NCI-H1092 treated with DMSO at 0.1 percent for 48 hours (cell line): Measurements from ENCODE around the gene KCNA2.

ENCODE experiments used
- DNase-seq: peaks from one replicate; lab custom pipeline; 2025; lab: John Stamatoyannopoulos, UW

Gene KCNA2

DNA sequence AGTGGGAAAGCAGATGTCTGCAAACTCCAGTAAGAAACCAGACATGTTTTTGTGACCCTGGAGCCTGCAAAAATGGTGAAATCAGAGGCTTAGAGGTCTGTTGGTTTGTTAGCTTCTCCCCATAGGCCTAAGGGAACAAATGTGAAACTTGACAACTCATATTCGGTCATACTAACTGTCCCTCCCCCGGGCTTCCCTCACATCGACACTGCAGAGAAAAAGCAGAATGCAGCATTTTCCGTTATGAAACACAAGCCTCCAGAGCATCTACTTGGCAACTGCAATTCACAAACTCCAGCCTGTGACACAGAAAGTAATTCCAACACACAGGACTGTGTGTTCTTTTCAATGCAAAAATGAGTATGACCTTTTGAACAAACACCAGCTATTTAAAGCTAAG lies 3.7 kb downstream of the KCNA2 start:
- DNase-seq, result no peak

DNA sequence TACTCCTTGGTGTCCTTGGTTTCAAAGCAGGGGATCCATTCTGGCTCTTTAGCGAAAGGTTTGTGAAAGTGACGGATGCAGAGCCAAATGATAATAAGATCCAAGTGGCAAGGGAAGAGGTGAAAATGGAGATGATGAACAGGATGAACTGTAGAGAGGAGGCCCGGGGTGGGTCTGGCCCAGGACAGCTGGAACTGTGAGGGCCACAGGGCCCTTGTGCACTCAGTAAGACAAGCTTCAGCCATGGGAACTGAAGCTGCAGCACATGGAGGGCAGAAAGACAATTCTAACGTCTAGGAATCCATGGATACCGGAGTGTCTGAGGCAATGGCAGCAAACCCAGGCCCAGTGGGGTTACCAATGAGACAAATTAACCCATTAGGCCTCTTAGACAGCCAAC lies 4.8 kb downstream of the KCNA2 start:
- DNase-seq, result no peak

GRCh38 chr1:110600716-110601115 lies 5.4 kb downstream of the KCNA2 start:
- DNase-seq, result no peak

DNA sequence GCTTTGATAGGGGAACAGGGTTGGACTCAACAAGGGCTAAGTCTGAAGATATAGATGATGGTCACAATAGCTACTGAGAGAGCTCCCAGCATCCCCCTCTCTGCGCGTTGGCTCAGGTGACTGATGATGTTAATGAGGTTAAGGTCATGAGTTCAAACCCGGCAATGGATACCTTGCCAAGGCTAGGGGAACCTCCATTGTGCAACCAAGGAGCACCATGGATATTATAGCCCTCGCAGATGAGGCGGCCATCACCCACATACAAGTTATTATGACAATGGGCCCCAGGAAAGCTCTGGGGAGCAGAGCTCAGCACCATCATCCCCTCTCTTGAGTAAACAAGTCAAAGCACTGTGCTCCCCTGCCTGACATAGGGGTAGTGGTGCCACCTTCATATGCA lies 8.2 kb downstream of the KCNA2 start:
- no peak for DNase-seq

- no peak for DNase-seq
These were observed 9.8 kb downstream of the KCNA2 start for GRCh38 chr1:110596312-110596711.

- no peak for DNase-seq
These were observed 10.8 kb downstream of the KCNA2 start for GRCh38 chr1:110595353-110595710.

- peak; percentile 41 for DNase-seq
These were observed 11.5 kb downstream of the KCNA2 start for GRCh38 chr1:110594456-110595352.

DNA sequence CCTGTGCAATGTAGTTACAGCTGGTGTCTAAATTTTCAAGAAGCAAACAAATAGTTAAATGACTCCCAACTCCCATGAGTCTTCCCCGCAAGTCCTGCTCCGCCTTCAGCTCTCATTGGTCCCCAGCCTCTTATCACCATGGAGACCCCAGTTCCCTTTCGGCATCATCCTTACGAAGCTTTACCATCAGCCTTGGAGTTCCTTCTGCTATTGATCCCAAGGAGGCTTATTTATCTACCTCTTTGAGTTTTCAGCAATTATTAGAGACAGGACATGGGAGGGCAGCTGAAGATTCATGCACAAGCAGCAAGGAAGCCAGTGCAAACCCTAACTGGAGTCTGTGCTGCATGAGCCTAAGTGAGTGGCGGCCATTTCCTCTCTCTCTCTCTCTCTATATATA lies 12.3 kb downstream of the KCNA2 start:
- DNase-seq, result no peak

DNA sequence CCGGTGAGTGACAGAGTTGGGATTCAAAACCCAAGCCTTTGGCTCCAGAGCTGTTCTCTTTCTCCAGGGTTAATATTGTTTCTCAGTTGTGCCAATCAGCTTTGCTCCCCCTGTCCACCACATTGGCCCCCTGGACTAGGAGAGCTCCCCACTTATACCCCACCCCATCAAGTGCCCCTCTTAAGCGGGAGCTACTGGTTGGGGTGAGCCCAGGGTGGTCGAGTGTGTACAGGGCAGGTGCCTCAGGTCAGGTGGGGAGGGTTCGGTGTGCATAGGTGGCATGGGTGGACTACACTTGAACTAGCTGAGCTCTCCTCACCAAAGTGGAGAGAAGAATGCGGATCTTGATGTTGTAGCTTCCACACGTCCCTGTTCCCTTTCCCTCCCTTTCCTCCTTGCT lies 14.2 kb downstream of the KCNA2 start:
- DNase-seq, result no peak

GRCh38 chr1:110588991-110589390 lies 17.2 kb downstream of the KCNA2 start:
- no peak for DNase-seq

DNA sequence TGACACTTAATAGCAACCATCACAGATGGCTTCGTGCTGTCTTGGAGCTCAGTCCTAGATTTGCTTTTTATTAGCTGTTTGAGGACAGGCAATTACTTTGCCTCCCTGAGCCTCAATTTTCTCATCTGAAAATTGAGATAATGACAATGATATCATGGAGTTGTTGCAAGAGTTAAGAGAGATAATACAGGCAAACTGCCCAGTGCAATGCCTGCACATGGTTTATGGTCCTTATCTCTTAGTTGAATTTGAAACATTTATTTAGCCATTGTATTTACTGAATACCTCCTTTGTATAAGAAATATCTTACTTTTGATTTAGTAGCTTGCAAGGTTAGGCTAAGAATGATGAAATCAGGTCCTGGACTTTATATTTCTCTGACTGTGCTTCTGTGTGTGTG lies 17.7 kb downstream of the KCNA2 start:
- no peak for DNase-seq

GRCh38 chr1:110587906-110588305 lies 18.3 kb downstream of the KCNA2 start:
- DNase-seq, result no peak

GRCh38 chr1:110585481-110585880 lies 20.7 kb downstream of the KCNA2 start:
- no peak for DNase-seq

DNA sequence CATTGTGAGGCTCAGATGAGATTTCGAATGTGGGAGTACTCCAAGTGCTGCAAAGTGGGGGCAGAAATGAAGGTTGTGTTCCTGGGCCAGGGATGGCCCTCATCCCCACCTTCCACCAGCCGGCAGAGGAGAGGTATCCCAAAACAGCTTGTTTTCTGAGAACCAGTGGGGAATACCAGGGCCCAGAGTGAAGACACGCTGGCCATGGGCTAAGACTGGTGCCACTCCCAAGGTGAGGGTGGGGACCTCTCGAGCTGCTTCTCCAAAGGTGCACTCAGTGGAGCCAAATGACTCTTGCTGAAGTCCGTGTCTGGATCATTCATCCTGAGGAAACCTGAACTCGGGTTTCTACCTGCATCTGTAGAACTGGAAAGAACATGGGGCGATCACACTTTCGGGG lies 22.1 kb downstream of the KCNA2 start:
- DNase-seq, result no peak

DNA sequence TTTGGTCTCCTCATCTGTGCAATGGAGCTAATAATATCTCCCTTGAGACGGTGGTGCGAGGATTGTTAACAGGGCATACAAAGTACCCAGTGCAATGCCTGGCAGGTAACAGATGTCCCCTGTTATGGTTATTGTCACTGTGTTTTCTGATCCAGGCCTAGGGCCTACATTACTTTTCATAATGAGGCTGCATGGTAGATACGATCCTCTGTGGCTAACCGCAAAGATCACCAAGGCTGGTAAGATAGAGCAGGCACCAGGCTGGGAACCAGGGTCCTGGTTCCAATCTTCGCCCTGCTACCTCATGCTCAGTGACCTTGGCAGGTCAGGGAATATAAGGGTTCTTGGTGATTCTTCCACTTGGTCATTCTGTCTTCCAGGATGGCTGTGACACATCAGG lies 22.7 kb downstream of the KCNA2 start:
- DNase-seq, result no peak

DNA sequence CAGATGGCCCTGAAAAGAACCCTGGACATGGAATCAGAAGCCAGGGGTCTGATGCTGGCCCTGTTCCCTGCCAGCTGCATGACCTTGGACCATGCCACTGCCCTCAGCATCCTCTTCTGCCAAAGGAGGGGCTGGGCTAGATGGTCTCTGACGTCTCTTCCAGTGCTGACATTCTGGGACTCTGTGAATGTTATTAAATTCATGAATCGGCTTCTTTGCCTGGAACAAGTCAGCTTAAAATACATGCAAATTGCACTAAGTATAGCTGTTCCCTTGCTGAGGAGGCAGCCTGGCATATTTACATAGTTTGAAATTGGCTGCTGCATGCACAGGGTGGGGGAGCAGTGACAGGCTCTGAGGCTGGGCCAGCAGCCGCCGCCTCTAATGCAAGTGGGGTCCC lies 23.8 kb downstream of the KCNA2 start:
- DNase-seq, result no peak

- no peak for DNase-seq
These were observed 24.4 kb downstream of the KCNA2 start for GRCh38 chr1:110581682-110582145.

- DNase-seq, result peak; percentile 34
These were observed 25.9 kb downstream of the KCNA2 start for GRCh38 chr1:110580244-110580643.

DNA sequence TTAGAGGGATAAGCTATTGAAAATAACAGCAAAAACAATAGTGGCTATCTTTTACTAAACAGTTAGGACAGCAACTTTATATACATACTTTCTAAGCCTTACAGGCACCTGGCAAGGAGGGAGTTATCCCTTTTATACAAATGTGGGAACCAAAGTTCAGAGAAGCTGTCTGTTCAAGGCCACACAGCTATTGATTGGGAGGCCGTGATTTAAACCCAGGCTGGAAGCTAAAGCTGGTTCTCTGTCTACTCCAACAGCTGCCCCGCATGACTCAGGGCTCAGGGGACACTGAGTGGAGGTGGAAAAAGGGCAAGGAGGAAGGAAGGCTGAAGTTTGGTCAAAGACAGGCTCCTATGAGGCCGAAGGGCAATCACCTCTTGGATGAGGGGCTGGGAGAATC lies 26.7 kb downstream of the KCNA2 start:
- no peak for DNase-seq

GRCh38 chr1:110576441-110576840 lies 29.7 kb downstream of the KCNA2 start:
- no peak for DNase-seq

GRCh38 chr1:110573314-110573713 lies 32.8 kb downstream of the KCNA2 start:
- DNase-seq, result no peak

GRCh38 chr1:110572751-110573150 lies 33.4 kb downstream of the KCNA2 start:
- DNase-seq, result no peak

DNA sequence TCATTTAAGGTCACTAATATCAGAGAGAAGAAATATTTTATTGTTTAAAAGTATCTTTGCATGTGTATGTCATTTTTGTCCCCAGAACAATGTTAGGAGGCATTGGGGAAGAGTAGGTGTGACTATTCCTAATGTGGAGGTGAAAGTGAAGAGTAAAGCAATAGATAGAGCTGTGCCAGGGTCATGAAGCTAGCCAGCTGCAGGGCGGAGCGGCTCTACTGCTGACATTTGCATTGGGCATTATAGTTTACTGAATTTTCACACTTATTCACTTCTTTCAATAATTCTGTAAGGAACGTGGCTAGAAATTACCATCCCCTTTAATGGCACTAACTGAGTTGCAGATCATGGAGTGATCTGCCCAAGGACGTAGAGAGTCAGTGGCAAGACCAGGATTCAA lies 35.3 kb downstream of the KCNA2 start:
- no peak for DNase-seq

DNA sequence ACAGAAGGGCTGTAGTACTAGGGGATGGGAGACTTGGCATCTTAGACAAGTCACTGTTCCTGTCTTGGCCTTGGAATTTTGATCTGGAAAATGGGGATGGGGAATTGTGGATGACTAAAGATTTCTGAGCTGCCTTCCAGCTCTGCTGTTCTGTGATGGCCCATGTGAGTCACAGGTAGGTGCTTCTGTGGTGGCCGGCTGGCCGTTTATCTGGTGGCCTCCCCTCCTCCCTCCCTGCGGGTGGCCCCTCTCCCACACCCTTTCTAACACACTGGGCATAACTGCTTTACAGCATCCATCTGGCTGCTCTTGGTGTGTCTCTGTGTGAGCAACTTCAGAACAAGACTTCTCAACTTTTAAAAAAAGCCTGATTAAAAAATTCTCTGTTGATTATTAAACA lies 35.9 kb downstream of the KCNA2 start:
- no peak for DNase-seq
